ENCODE measurements around the gene GDI1.

GDI1 gene

DNA sequence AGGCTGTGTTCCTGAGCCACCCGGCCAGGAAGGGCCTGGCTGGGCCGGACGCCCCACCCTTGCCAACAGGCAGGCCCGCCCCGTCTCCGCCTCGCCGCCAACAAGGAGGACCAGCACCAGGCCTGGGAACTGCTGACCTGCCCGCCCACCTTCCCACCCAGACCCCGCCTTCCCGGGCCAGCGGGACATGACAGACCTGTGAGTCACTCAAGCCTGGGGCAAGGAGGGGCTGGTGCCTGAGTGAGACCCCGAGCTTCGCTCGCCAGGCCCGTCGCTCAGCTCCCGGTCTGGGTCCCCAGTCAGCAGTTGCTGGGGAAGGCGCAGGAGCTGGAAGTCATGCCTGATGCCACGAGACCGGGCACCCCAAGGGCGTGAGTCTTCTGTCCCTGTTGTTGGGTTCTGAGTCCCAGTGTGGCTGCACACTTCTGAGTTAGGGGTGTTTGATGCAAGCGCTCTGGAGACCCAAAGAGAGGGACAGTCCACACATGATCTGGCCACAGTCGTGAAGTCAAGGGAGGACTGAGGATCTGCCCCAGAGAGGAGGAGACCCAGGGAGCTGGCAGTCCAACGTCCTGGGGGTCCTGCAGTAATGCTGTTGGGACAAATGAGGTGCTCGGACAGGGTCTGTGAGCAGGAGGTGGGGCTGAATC, 27.6 kb upstream of the GDI1 start, which contains the start of gene DNASE1L1 (continued):
- no peak for TF ChIP-seq YY1 (tag by site-specific recombination; IDR thresholded peaks at IDR 0.05)
- no peak for TF ChIP-seq ZNF768 (tag by site-specific recombination; IDR thresholded peaks at IDR 0.05)
- no peak for TF ChIP-seq TRIM28 (IDR thresholded peaks at IDR 0.05; ENCODE audit: borderline replicate concordance, low read length)
- TF ChIP-seq ZBTB17 (tag by site-specific recombination; IDR thresholded peaks at IDR 0.05), result no peak
- TF ChIP-seq, protein P1, sequence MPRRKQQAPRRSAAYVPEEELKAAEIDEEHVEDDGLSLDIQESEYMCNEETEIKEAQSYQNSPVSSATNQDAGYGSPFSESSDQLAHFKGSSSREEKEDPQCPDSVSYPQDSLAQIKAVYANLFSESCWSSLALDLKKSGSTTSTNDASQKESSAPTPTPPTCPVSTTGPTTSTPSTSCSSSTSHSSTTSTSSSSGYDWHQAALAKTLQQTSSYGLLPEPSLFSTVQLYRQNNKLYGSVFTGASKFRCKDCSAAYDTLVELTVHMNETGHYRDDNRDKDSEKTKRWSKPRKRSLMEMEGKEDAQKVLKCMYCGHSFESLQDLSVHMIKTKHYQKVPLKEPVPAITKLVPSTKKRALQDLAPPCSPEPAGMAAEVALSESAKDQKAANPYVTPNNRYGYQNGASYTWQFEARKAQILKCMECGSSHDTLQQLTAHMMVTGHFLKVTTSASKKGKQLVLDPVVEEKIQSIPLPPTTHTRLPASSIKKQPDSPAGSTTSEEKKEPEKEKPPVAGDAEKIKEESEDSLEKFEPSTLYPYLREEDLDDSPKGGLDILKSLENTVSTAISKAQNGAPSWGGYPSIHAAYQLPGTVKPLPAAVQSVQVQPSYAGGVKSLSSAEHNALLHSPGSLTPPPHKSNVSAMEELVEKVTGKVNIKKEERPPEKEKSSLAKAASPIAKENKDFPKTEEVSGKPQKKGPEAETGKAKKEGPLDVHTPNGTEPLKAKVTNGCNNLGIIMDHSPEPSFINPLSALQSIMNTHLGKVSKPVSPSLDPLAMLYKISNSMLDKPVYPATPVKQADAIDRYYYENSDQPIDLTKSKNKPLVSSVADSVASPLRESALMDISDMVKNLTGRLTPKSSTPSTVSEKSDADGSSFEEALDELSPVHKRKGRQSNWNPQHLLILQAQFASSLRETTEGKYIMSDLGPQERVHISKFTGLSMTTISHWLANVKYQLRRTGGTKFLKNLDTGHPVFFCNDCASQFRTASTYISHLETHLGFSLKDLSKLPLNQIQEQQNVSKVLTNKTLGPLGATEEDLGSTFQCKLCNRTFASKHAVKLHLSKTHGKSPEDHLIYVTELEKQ (tag by site-specific recombination; IDR thresholded peaks at IDR 0.05; ENCODE audit: borderline replicate concordance), result no peak
- no peak for TF ChIP-seq SP7 (tag by site-specific recombination; IDR thresholded peaks at IDR 0.05)
- TF ChIP-seq ZNF16 (tag by site-specific recombination; IDR thresholded peaks at IDR 0.05; ENCODE audit: low read depth), result no peak
- TF ChIP-seq, protein P2, sequence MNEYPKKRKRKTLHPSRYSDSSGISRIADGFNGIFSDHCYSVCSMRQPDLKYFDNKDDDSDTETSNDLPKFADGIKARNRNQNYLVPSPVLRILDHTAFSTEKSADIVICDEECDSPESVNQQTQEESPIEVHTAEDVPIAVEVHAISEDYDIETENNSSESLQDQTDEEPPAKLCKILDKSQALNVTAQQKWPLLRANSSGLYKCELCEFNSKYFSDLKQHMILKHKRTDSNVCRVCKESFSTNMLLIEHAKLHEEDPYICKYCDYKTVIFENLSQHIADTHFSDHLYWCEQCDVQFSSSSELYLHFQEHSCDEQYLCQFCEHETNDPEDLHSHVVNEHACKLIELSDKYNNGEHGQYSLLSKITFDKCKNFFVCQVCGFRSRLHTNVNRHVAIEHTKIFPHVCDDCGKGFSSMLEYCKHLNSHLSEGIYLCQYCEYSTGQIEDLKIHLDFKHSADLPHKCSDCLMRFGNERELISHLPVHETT (tag by site-specific recombination; IDR thresholded peaks at IDR 0.05), result no peak
- TF ChIP-seq, protein P3, sequence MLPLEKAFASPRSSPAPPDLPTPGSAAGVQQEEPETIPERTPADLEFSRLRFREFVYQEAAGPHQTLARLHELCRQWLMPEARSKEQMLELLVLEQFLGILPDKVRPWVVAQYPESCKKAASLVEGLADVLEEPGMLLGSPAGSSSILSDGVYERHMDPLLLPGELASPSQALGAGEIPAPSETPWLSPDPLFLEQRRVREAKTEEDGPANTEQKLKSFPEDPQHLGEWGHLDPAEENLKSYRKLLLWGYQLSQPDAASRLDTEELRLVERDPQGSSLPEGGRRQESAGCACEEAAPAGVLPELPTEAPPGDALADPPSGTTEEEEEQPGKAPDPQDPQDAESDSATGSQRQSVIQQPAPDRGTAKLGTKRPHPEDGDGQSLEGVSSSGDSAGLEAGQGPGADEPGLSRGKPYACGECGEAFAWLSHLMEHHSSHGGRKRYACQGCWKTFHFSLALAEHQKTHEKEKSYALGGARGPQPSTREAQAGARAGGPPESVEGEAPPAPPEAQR (tag by site-specific recombination; IDR thresholded peaks at IDR 0.05), result no peak
- TF ChIP-seq ZNF660 (tag by site-specific recombination; IDR thresholded peaks at IDR 0.05), result no peak
- TF ChIP-seq, protein P4, sequence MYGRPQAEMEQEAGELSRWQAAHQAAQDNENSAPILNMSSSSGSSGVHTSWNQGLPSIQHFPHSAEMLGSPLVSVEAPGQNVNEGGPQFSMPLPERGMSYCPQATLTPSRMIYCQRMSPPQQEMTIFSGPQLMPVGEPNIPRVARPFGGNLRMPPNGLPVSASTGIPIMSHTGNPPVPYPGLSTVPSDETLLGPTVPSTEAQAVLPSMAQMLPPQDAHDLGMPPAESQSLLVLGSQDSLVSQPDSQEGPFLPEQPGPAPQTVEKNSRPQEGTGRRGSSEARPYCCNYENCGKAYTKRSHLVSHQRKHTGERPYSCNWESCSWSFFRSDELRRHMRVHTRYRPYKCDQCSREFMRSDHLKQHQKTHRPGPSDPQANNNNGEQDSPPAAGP (tag by site-specific recombination; IDR thresholded peaks at IDR 0.05), result peak; percentile 69; the same call in 1 of the 2 replicates
- TF ChIP-seq ZNF350 (tag by site-specific recombination; IDR thresholded peaks at IDR 0.05), result no peak
- no peak for TF ChIP-seq KLF7 (tag by site-specific recombination; IDR thresholded peaks at IDR 0.05; ENCODE audit: borderline replicate concordance)
- no peak for TF ChIP-seq ZNF501 (tag by site-specific recombination; IDR thresholded peaks at IDR 0.05)
- no peak for TF ChIP-seq MZF1 (tag by site-specific recombination; IDR thresholded peaks at IDR 0.05; ENCODE audit: borderline replicate concordance)
- no peak for TF ChIP-seq ZNF843 (tag by site-specific recombination; IDR thresholded peaks at IDR 0.05)
- TF ChIP-seq ZNF354C (tag by site-specific recombination; IDR thresholded peaks at IDR 0.05; ENCODE audit: borderline replicate concordance, low read depth), result no peak
- TF ChIP-seq BCL11B (tag by site-specific recombination; IDR thresholded peaks at IDR 0.05; ENCODE audit: low read depth), result no peak
- TF ChIP-seq ZNF274 (IDR thresholded peaks at IDR 0.05; ENCODE audit: low read length), result no peak
- no peak for TF ChIP-seq ZNF274 (tag by site-specific recombination; IDR thresholded peaks at IDR 0.05; ENCODE audit: borderline replicate concordance)
- TF ChIP-seq ZNF521 (tag by site-specific recombination; IDR thresholded peaks at IDR 0.05), result no peak
- TF ChIP-seq ZNF112 (tag by site-specific recombination; IDR thresholded peaks at IDR 0.05), result no peak
- peak; percentile 63; the same call in 1 of the 2 replicates for TF ChIP-seq ZNF600 (tag by site-specific recombination; IDR thresholded peaks at IDR 0.05)
- TF ChIP-seq ZFHX2 (tag by site-specific recombination; conservative IDR thresholded peaks at IDR 0.05), result 0 out of 2 replicates have a peak, but pooled peaks have one; percentile 19
- no peak for TF ChIP-seq ZNF677 (tag by site-specific recombination; IDR thresholded peaks at IDR 0.05)
- TF ChIP-seq, protein P5, sequence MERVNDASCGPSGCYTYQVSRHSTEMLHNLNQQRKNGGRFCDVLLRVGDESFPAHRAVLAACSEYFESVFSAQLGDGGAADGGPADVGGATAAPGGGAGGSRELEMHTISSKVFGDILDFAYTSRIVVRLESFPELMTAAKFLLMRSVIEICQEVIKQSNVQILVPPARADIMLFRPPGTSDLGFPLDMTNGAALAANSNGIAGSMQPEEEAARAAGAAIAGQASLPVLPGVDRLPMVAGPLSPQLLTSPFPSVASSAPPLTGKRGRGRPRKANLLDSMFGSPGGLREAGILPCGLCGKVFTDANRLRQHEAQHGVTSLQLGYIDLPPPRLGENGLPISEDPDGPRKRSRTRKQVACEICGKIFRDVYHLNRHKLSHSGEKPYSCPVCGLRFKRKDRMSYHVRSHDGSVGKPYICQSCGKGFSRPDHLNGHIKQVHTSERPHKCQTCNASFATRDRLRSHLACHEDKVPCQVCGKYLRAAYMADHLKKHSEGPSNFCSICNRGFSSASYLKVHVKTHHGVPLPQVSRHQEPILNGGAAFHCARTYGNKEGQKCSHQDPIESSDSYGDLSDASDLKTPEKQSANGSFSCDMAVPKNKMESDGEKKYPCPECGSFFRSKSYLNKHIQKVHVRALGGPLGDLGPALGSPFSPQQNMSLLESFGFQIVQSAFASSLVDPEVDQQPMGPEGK (tag by site-specific recombination; IDR thresholded peaks at IDR 0.05), result no peak
- TF ChIP-seq MYNN (tag by site-specific recombination; IDR thresholded peaks at IDR 0.05; ENCODE audit: borderline replicate concordance), result no peak
- no peak for TF ChIP-seq FEZF1 (tag by site-specific recombination; IDR thresholded peaks at IDR 0.05)
- TF ChIP-seq ZXDB (tag by site-specific recombination; IDR thresholded peaks at IDR 0.05), result no peak
- TF ChIP-seq ZNF473 (tag by site-specific recombination; IDR thresholded peaks at IDR 0.05), result no peak

All from HEK293 (cell line).